Activated T-helper 9 cell treated with anti-CD3 and anti-CD28 coated beads, Interleukin-2, amount 50 U/mL, for 16 hours (primary cell): Measurements from ENCODE around the gene NOP56.
A peak's percentile ranks its signal among the peaks of the same experiment; 100 is the strongest.
"Not testable (repeated sequence)": the region's sequence is repeated elsewhere in the genome, so short reads cannot be mapped to it uniquely, and the experiment has no call there.

ENCODE experiments used
- DNase-seq: peaks from one replicate; pipeline ENCODE4 v3.0.0-alpha.2; 2020; ENCODE audit warnings: low read depth

NOP56 gene

GRCh38 chr20:2687514-2687913 lies 35.1 kb downstream of the NOP56 start:
- no peak for DNase-seq

- DNase-seq: peak; percentile 64
Measured at GRCh38 chr20:2688041-2688591, 35.7 kb downstream of the NOP56 start.

GRCh38 chr20:2690213-2690612 lies 37.8 kb downstream of the NOP56 start:
- DNase-seq: no peak

GRCh38 chr20:2690718-2691117 lies 38.3 kb downstream of the NOP56 start:
- DNase-seq: no peak

GRCh38 chr20:2691127-2691526 lies 38.7 kb downstream of the NOP56 start:
- DNase-seq: no peak

- no peak for DNase-seq
Measured at GRCh38 chr20:2691663-2692035, 39.2 kb downstream of the NOP56 start.

GRCh38 chr20:2692036-2692885 lies 39.8 kb downstream of the NOP56 start, which contains the start of gene EBF4:
Gene EBF4, plus strand, starts transcription at chr20:2692780. Its CDS starts 866 bp downstream, at chr20:2693646.
- no peak for DNase-seq

GRCh38 chr20:2692886-2693285 lies 40.5 kb downstream of the NOP56 start:
- no peak for DNase-seq

- DNase-seq: peak; percentile 45
Measured at GRCh38 chr20:2693286-2694007, 41.0 kb downstream of the NOP56 start.

GRCh38 chr20:2694008-2694471 lies 41.6 kb downstream of the NOP56 start:
- DNase-seq: no peak

- DNase-seq: no peak
Measured at GRCh38 chr20:2694519-2694918, 42.1 kb downstream of the NOP56 start.

- DNase-seq: no peak
Measured at GRCh38 chr20:2695206-2695983, 43.0 kb downstream of the NOP56 start.

GRCh38 chr20:2695984-2696525 lies 43.6 kb downstream of the NOP56 start:
- not testable (repeated sequence) for DNase-seq

- DNase-seq: no peak
Measured at GRCh38 chr20:2696646-2697045, 44.2 kb downstream of the NOP56 start.

GRCh38 chr20:2697768-2698167 lies 45.3 kb downstream of the NOP56 start:
- DNase-seq: no peak

- no peak for DNase-seq
Measured at GRCh38 chr20:2698186-2698817, 45.9 kb downstream of the NOP56 start.

GRCh38 chr20:2698912-2699311 lies 46.5 kb downstream of the NOP56 start:
- no peak for DNase-seq

GRCh38 chr20:2699775-2700413 lies 47.5 kb downstream of the NOP56 start:
- DNase-seq: no peak

GRCh38 chr20:2700913-2701620 lies 48.6 kb downstream of the NOP56 start:
- DNase-seq: no peak

GRCh38 chr20:2701671-2702081 lies 49.2 kb downstream of the NOP56 start:
- no peak for DNase-seq
